GM18507 (cell line): ENCODE results near the gene TBCB.
"Not testable (repeated sequence)": the region's sequence is repeated elsewhere in the genome, so short reads cannot be mapped to it uniquely, and the experiment has no call there.

Experiments used
- DNase-seq: peaks from one replicate; pipeline ENCODE4 v3.0.0; 2011; ENCODE audit warnings: low read depth; ENCODE audit not compliant: insufficient read length; ENCODE audit errors: extremely low spot score
- FAIRE-seq: peaks from 2 replicates; lab custom pipeline; 2011; peaks lifted over from hg19 to GRCh38; lab: Jason Lieb, UNC

Gene TBCB

DNA sequence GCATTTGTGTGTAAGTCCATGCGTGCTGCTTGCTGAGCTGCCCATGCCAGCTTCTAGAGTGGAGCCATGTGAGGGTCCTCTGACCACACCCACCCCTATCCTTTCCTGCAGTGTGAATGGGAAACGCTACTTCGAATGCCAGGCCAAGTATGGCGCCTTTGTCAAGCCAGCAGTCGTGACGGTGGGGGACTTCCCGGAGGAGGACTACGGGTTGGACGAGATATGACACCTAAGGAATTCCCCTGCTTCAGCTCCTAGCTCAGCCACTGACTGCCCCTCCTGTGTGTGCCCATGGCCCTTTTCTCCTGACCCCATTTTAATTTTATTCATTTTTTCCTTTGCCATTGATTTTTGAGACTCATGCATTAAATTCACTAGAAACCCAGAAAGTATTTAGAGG lies 10.3 kb downstream of the TBCB start:
- peak; percentile 18 for FAIRE-seq
- DNase-seq: no peak

DNA sequence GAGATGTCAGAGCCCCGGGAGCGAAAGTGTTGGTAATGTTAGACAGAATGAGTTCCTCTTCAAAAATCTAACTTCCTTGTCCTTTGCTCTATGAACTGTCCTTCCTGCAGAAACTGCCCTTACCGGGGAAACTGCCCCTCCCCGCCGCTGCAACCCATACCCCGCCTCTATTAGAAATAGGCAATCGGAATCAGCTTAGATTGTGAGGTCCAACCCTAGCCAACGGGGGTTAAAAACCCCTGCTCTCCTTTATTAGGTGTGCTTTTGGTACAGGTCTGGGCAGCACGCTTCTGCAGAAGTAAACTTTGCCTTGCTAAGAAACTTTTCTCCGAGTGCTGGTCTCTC lies 13.1 kb downstream of the TBCB start:
- FAIRE-seq: no peak
- DNase-seq: no peak

DNA sequence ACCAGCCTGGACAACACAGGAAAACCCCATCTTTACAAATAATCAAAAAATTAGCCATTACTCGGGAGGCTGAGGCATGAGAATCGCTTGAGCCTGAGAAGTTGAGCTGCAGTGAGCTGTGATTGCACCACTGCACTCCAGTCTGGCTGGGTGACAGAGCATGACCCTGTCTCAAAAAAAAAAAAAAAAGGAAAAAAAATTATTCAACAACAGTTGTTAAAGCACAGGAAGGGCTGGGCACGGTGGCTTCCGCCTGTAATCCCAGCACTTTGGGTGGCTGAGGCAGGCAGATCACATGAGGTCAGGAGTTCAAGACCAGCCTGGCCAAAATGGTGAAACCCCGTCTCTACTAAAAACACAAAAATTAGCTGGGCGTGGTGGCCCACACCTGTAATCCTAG lies 16.0 kb downstream of the TBCB start:
- FAIRE-seq, DNase-seq: not testable (repeated sequence)

DNA sequence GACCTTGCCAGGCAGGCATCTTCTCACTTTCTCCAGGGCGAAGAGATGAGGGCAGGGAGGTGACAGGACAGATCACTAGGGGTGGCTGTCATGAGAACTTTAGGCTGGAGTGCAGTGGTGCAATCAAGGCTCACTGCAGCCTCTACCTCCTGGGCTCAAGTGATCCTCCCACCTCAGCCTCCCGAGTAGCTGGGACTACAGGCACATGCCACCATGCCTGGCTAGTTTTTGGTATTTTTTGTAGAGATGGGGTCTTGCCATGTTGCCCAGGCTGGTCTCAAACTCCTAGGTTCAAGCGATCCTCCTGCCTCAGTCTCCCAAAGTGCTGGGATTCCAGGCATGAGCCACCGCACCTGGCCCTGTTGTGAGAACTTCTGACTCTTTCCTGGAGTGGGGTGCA lies 19.6 kb downstream of the TBCB start:
- not testable (repeated sequence) for DNase-seq, FAIRE-seq

DNA sequence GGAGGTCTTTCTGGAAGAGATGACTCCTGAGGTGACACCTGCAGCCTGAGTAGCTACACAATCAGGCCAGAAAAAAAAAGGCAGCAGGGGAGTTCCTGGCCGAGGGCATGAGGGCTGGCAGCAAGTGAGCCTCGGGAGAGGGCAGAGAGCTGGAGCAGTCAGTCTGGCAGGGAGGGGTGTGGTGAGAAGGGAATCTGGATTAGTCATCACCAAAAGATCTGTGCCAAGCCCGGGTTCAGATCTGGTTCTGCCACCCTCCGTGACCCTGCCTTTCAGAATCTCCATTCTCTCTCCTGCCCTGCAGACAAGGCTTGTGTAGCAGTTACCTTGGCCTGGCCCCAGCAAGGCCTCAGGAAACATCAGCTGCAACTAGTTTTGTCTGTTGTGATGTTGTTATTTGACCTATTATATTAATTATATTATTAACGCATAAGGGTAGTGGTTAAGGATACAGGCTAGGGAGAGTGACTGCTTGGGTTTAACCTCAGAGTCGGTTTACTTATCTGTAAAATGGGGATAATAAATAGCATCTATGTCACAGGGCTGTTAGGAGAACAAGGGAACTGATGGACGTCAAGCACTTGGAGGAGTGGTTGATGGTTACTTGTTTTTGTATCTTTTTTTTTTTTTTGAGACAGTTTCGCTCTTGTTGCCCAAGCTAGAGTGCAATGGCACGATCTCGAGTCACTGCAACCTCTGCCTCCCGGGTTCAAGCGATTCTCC lies 21.9 kb downstream of the TBCB start:
- no peak for FAIRE-seq

DNA sequence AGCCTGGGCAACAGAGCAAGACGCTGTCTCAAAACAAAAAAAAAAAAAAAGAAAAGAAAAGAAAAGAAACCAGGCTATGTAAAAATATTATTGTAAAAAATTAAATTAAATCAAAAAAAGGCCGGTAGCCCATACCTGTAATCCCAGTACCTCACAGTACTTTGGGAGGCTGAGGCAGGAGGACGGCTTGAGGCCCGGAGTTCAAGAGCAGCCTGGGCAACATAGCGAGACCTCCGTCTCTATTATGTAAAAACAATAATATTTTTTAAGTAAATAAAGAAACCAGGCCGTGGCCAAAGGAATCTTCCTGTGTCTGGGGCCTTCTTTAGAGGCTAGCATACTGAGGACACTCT lies 23.8 kb downstream of the TBCB start:
- no peak for DNase-seq
- FAIRE-seq: no peak

More for the DNA sequence above, 21.9 kb downstream of the TBCB start:
- no peak for DNase-seq

DNA sequence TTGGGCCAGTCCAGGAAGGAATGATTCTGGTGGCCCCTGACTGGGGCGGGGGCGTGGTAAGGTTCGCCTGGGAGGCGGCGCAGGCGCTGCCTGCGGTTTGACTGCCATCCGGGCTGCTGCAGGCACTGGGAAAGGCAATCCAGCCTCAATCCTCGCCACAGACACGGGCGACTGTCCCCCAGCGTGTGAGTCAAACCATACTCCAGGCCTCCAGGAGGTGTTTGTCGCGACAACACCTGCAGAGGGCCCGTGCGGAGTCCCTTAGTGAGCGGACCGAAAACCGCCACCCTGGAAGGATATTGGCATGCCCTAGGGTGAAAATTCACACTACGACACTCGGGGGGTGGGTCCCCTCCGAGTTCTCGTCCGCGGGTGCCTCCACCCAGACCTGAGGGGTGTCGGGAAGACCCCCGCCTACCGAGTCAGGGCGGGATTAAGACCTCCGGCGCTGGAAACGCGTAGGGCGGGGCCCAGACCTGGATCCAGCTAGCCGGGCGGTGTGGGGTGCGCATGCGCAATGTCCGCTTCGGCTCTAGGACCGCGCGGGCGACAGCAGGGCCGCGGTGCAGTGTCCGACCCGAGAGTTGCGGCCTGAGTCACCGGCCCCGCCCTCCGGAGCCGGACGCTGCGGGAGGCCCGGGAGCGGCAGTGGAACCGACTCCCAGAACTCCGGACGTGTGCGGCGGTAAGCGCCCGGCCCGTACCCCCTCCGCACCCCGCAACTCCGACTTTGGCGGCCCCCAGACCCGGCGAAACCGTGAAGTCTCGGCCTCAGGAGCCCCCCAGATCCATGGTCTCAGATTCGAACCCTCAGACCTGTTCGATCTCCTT lies 24.4 kb downstream of the TBCB start, which contains the start of gene CAPNS1:
Gene CAPNS1 (plus strand): TSS at position 594 of the 831 bp plus-strand sequence. CDS start 946 bp downstream, outside the sequence.
- DNase-seq: peak; percentile 90
- FAIRE-seq: peak; percentile 90

DNA sequence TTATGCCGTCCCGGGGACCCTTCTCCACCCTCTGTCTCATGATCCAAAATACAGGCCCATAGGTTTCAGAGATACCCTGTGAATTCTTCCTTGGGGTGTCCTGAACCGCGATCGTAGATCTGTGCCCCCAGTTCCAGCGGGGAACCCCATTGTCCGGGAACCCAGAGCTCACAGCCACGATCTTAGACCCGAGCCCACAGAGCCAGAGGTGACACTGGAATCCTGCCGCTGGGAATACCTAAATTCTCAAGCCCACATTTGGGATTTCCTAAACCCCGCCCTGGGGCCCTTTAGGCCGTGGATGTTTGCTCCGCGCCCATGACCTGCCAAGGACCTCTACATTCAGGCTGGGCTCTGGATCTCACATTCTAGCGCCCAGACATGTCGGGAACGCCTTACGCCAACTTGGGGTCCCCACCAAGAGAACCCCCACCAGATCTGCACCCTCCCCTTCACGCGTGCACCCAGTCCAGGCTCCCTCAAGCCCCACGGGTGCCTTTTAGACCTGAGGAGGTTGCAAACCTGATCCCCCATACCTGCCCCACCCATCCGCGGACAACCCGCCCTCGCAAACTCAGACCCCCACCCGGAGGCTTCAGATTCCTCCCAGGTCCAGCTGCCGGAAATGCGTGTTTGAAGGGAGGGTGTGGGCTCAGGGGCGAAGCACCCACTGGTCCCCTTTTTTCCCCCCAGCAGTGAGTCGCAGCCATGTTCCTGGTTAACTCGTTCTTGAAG lies 25.2 kb downstream of the TBCB start:
- DNase-seq: no peak
- no peak for FAIRE-seq

DNA sequence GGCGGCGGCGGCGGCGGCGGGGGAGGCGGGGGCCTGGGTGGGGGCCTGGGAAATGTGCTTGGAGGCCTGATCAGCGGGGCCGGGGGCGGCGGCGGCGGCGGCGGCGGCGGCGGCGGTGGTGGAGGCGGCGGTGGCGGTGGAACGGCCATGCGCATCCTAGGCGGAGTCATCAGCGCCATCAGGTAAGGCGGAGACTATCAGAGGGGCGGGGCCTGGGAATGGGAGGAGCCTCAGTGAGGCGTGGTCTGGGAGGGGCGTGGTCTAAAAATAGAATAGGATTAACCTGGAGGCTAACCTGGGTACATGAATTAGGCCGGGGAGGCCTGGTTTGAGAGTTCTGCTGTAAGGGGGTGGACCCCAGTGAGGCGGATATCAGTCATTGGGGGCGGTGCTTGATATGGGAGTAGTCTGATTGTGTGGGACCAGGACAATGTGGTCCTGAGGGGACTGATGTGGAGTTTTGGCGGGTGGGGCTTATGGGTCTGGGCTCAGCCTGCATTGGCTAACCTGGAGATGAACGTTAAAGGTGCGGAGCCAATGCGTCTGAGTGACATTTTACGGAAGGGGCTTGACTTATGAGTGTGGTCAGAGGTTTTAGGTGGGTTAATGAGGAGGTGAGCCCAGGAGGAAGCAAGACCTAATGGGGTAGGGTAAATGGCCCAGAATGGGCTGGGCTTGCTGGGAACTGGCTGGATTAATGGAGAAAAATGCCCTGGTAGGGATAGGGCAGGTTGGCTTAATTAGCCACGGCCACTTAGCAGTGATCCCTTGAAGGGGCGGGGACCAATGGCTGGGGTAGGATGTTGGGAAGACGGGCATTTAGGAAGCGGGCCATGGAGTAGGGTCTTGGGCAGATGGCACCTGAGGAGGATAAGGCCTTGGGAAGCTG lies 26.0 kb downstream of the TBCB start:
- peak; percentile 86 for DNase-seq
- peak; percentile 84 for FAIRE-seq

DNA sequence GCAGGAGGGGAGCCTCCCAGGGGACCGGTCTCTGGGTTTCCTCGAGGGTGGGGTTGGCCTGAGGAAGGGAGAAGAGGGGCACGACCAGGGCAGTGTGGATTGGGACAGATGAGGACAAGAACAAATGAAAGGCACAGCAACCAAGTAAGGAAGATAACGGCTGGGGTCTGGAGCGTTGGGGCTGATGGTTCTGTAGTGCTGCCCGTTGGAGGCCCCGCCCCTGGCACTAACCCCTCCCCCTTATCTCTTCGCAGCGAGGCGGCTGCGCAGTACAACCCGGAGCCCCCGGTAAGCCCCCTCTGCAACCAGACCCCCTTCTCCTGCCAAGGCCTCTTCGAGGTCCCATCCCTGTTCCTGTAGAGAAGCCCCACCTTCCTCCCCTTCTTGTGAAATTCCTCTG lies 26.8 kb downstream of the TBCB start:
- no peak for FAIRE-seq

DNA sequence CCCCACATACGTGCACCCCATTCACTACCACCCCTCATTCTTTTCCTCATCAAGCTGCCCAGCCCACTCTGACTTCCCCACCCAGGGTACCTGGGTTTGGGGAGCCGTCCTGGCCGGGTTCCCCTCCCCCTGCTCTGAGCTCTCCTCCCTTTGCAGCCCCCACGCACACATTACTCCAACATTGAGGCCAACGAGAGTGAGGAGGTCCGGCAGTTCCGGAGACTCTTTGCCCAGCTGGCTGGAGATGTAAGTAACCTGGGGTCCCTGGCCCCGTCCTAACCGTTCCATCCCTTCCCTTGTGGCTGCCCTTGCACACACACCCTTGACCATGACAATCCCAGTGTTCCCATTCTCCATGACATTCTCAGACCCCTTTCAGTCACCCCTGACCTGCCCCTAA lies 27.2 kb downstream of the TBCB start:
- FAIRE-seq (no peak), DNase-seq (no peak)

More for the DNA sequence above, 26.8 kb downstream of the TBCB start:
- no peak for DNase-seq

DNA sequence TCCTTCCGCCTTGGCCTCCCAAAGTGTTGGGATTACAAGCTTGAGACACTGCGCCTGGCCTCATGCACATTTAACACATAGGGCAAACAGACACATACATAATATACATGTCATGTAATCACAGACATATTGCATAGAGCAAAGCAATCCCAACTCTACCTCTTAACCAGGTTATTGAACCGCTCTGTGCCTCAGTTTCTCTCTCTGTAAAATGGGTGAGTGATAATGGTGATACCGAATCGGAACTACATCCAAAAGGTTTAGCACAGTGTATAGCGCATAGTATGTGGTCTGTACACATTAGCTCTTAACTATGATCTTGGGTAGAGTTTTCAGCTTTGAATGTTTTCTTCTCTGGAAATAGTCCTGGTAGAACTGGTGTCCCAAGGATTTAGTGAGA lies 29.4 kb downstream of the TBCB start:
- FAIRE-seq: no peak
- no peak for DNase-seq

DNA sequence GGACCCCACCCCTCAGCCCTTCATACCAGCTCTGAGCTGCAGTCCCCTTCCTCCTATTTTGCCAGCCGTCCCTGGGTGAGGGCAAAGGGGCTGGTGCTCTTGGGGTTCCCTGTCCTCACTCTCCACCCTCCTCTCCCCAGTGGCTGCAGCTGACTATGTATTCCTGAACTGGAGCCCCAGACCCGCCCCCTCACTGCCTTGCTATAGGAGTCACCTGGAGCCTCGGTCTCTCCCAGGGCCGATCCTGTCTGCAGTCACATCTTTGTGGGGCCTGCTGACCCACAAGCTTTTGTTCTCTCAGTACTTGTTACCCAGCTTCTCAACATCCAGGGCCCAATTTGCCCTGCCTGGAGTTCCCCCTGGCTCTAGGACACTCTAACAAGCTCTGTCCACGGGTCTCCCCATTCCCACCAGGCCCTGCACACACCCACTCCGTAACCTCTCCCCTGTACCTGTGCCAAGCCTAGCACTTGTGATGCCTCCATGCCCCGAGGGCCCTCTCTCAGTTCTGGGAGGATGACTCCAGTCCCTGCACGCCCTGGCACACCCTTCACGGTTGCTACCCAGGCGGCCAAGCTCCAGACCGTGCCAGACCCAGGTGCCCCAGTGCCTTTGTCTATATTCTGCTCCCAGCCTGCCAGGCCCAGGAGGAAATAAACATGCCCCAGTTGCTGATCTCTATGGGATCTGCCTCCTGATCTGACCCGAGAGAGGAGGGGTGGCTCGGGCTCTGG lies 34.6 kb downstream of the TBCB start:
- DNase-seq (no peak), FAIRE-seq (no peak)

DNA sequence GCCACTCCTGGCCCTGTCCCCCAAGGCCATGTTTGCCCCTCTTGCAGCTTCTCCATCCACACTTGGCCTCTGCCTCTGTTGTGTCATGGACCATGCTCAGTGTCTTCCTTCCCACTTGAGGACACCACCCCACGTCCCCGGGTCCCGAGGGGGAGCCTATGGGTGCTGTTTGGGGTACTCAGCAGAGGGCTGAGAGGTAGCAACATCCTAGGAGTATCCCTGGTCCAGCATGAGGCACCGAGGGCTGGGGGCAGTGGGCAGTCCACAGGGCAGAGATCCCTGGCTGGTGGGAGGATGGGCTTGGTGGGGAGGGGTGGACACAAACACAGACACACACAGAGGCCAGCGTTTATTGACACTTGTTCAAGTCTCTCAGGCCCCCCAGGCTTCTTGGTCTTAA lies 35.3 kb downstream of the TBCB start:
- FAIRE-seq (no peak), DNase-seq (no peak)

DNA sequence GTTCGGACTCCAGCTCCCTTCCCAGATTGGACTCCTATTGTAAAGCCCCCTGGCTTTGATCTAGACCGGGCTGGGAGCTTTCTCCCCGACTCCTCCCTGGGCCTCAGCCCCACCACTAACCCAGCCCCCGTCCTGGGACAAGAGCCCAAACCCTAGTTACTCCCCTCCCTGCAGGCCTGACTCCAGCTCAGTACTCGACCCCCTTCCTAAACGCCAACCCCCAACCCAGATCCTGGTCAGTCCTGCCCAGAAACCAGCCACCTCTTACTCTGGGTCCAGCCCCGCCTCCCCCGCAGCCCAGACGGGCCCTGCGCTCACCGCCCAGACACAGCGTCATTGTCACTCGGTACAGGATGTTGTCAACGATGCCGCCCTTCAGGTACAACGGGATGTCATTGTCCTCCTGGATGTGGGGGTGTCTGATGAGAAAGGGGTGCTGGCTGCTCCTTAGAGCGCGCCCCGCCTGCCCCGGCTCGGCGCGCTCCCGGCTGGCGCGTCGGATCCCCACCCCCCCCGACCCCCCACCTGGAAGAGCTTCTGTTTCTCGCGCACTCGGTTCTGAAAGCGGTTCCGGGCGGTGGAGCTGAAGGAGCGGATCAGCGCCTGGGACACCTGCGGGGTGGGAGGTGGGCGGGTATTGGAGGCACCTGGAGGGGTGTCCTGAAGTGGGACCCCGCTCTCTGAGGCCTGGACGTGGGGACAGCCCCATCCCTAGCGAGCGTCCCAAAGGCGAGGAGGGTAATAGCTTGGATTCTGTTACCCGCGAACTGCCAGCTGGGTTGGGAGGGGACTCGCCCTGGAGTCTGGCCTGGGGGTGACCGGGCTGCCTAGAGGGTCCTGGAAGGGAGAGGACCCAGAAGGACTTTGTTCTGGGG lies 36.1 kb downstream of the TBCB start:
- no peak for FAIRE-seq
- no peak for DNase-seq

DNA sequence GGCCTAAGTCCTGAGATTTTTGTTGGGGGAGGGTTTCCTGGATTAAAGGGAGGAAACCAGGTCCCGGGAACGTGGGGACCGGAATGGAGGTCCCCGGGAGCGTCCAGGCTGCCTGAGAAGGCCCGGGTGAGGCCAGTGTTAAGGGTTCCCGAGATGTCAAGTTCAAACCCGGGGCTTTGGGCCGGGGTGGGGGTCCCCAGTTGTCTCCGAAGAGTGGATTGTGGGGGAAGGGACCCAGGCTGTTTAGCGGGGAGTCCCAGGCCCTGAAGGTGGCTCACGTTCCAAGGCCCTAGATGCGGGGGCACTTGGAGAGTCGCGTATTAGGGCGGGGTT lies 36.7 kb downstream of the TBCB start:
- FAIRE-seq (no peak), DNase-seq (no peak)

DNA sequence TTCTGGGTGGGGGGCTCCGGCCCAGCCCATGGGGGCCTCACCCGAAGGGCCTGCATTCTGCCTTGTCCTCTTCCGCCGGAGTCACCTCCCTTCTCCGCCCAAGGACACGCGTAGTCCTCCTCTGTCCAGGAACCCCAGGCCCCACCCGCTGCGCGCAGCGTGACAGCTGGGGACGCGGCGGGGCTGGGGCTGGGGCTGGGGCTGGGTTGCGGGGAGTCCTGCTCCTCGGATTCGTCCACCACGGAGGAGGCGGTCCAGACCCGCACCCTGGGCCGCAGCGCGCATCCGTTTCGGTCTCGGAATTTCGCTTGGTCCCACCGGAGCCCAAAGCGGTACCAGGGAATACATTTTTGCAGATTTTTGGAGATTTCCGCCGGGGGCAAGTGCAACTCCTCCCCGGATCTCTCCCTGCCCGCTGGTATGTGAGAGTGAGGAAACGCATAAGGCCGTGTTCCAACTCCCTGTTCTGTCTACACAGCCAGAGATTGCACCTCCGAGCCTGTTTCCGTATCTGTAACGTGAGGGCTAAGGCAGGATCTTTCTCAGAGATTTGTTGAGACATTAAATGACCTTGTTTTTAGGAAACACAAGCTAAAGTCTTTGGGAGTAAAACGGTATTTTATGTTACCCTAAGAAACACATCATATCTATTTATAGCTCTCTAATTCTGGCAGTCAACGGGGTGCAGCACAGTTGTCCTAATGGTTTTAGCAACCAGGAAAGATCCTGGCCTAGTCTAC lies 37.3 kb downstream of the TBCB start, which contains the start of gene COX7A1:
Gene COX7A1 (minus strand): TSS at position 96 of the 740 bp plus-strand sequence. CDS start 40 bp downstream, at position 56.
- DNase-seq (no peak), FAIRE-seq (no peak)
